GM21717 (cell line): ENCODE data around the gene PREX1.
"Not testable (repeated sequence)": the region's sequence is repeated elsewhere in the genome, so short reads cannot be mapped to it uniquely, and the experiment has no call there.

Experiments
- ATAC-seq: cut with Tn5 transposase; IDR thresholded peaks from one replicate; pipeline ENCODE4 v1.9.1; 2021; ENCODE audit warnings: mild to moderate bottlenecking, moderate library complexity; ENCODE audit not compliant: unreplicated experiment

Gene PREX1

GRCh38 chr20:48613926-48614325 is 213.9 kb downstream of the PREX1 start:
- ATAC-seq, result no peak

DNA sequence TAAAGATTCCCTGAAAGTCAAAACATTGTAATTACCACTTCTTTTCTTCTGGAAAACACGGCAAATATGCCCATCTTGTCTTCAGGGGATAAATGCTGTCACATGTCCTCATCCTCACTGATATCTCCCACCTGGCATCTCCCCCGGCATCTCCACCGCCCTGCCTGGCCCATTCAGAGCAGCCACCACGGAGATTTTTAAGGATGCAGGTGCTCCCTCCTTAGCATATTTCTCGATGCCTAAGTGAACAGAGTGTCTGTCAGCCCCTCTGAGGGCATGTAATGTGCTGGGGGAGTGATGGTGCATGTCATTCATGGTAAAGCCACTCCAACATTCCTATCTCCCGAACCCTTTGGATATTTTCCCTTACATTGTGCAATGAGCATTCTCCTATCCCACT is 215.5 kb downstream of the PREX1 start:
- ATAC-seq, result no peak

DNA sequence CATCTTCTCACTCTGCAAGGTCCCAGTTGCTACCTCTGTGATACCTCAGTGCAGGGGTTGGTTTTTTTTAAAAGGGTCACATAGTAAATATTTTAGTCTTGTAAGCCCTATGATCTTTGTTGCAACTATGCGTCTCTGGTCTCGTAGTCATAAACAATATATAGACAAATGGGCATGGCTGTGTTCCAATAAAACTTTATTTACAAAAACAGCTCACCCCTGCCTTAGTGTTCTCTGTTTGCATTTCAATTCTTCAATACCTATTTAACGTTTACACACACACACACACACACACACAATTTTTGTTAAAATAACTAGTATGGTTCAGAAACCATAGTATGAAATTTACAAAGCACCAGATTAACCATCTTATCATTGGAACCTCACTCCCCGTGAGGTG is 216.8 kb downstream of the PREX1 start:
- no peak for ATAC-seq

DNA sequence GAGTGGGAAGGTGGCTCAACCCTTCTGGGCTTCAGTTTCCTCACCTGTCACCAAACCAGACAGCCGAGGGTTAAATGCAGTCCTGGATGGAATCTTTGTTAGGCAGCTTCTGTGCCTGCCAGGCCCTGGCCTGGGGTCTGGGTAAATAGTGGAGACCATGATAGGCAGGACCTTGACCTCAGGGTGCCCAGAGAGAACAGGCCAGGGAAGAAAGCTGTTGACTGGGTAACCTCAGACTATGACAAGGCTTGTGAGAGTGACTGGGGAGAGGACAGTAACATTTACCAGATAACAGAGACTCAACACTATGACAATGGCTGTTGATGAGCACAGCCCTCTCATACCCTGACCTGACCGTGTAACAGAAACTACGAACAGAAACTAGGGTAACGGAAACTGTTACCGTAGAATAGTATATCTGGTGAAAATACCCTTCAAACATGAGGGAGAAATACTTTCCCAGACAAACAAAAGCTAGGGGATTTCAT is 218.3 kb downstream of the PREX1 start:
- no peak for ATAC-seq

DNA sequence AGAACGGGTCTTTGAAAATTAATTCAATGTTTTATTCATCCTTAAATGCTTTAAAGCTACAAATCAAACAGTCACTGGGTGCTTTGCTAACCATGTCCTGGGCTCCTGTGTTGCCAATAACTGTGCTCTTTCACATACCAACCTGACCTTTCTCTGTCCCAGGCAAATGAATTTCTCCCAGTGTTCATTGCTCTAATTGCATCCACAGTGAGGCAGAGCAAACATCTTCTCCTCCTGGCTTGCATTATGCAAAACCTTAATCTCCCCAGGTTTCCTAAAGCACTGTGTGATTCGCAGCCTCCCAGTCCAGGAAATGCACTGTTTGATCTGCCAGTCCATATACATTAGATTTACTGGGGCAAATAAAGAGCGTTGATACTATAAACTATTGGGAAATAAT is 219.0 kb downstream of the PREX1 start:
- ATAC-seq, result no peak

DNA sequence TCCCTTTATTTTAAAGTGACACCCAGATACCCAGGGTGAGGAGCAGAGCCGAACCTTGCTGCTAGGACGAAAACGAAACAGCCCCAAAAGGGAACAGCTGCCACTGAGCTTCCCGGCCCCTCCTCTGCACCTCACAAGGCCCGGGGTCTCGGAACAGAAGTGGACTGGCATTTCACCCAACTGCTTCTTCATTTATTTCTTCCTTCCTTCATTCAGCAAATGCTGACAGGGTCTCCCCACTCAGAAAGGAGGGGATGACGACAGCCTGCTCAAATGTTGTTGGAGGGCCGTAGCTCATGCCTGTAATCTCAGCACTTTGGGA is 220.3 kb downstream of the PREX1 start:
- ATAC-seq, result no peak

GRCh38 chr20:48606841-48607543 is 220.8 kb downstream of the PREX1 start:
- no peak for ATAC-seq

- no peak for ATAC-seq
Measured at GRCh38 chr20:48606172-48606840, 221.5 kb downstream of the PREX1 start.

DNA sequence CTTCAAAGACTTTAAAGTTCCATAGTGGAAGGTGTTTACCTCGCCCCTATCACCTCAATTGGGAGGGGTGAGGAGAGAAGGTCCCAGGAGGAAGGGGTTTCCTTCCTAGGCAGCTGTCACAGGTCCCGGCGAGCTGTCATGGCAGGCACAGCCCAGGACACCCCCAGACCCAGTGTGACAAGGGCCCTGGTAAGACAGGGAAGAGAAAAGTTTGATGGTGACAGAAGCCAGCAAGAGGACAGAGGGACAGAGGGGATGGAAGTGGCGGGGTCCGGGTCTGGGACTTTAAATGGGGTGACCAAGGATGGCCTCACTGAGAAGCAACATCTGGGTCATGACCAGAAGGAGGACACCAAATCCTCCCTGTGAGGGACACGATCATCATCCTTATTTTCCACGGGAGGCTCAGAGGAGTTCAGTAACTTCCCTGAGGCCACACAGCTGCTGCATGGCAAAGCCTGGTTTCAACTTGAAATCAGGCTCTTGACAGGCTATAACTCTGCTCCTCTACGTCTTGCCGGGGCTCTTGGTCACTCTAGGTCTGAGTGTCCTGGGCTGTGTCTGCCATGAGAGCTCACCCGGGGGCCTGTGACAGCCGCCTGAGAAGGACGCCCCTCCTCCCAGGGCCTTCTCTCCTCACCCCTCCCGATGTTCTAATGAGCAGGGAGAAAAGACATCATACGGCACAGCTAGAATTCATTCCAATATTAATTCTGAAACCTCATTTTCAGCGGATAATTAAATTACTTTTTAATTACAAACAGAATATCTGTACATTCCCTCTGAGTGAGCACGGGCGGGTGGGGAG is 222.2 kb downstream of the PREX1 start:
- ATAC-seq, result no peak

GRCh38 chr20:48604936-48605335 is 222.9 kb downstream of the PREX1 start:
- no peak for ATAC-seq

DNA sequence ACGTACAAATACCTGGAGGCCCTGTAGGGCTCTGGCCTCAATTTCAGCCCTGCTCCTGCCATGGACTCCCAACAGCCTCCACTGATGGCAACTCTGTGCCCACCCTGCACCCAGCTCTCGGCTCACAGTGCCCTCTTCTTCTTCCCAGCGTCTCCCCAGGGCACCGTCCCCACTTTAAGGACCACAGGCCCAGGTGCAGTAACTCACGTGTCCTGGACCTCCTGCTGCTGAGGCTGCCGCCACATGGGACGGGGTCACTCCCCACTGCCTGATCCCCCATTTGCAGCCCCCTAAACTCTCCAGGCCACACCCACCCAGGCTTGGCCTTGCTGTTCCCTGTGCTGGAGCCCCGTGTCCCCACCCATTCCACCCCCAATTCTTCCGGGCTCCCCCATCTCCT is 223.4 kb downstream of the PREX1 start:
- no peak for ATAC-seq

DNA sequence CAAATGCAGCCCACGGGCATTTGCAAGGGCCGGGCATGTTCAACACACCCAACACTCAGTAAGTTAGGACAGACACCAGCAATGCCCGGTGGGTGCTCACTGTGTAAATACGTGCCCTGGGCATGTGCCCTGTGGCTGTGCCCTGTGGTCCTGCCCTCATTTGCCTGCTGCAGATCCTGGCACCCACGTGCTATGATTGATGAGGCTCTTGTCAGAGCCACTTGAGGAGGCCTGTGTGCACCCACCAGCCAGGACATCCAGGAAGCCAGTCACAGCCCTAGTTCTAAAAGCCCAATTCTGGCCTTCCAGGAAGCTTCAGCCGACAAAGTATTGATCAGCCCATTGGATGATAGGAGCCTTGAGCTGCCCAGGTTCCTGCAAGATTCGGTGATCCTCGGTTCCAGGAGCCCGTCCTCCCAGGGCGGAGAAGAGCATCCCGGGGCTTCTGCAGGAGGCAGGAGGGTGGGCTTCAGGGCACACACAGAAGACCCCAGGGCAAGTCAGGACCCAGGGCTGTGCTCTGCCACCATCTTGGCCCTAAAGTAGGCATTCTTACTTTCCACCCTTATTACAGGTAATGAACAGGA is 223.9 kb downstream of the PREX1 start:
- no peak for ATAC-seq

GRCh38 chr20:48603116-48603818 is 224.5 kb downstream of the PREX1 start:
- no peak for ATAC-seq

DNA sequence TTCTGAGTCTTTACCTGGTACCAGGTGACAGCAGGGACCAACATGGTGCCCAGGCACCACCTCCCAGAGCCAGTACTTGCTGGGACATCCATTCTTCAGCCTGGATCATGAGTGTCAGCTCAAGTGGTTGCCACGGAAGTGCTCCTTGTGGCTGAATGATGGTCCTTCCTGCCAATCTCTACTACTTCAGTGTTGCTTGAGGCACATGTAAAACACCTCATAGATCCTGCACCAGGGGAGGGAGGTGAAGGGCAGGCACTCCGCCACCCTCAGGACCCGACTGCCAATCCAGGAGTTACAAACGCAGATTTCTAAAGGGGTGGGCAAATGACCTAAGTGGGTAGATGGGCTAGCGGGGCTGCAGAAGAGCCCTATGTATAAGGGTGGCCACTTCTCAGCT is 226.0 kb downstream of the PREX1 start:
- ATAC-seq, result no peak

DNA sequence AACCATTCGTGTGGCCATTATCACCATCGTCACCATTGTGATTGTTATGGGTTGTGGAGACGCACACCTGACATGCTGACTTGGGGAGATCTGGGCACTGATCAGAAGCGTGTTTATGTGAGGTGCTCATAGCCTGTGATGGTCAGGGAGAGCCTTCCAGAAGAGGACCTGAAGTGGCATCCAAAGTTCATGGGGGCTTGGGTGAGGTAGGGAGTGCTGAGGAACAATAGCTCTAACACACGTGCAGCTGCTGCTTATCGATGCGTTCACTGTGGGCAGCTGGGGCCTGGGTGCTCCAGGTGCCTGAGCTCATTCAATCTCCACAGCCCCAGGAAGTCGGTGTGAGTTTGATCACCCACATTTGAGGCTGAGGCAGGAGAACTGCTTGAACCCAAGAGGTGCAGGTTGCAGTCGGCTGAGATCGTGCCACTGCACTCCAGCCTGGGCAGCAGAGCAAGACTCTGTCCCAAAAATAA is 227.3 kb downstream of the PREX1 start:
- no peak for ATAC-seq

DNA sequence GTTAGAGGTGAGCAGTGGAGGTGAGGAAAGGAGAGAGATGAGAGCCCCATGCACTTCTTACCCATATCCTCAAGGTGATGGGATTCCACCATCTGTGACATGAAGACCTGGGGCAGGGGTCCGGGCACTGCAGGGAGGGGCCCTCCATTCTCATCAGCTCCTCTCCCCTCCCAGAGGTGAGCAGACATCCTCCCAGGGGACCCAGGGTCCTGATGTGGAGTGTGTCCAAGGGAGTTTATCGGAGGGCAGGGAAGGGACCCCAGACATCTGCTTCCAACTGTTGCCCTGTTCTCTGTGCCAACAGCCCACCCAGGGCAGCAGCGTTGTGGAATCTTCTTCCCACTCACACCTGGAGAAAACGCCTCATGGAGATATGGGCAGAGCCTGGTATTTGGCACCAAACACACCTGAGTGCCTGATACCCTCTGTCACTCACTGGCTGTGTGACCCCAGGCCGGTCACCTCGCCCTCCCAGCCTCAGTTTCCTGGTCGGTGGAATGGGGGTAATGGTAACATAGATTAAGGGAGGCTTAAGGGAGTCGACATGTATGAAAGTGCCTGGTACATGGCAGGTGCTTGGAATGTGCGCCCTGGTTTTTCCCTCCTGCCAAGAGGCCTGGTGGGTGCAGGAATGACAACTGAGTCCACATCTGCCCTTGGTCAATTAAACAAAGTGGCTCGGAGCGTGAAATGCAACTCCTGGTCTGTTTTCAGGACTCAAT is 227.9 kb downstream of the PREX1 start:
- ATAC-seq, result no peak

DNA sequence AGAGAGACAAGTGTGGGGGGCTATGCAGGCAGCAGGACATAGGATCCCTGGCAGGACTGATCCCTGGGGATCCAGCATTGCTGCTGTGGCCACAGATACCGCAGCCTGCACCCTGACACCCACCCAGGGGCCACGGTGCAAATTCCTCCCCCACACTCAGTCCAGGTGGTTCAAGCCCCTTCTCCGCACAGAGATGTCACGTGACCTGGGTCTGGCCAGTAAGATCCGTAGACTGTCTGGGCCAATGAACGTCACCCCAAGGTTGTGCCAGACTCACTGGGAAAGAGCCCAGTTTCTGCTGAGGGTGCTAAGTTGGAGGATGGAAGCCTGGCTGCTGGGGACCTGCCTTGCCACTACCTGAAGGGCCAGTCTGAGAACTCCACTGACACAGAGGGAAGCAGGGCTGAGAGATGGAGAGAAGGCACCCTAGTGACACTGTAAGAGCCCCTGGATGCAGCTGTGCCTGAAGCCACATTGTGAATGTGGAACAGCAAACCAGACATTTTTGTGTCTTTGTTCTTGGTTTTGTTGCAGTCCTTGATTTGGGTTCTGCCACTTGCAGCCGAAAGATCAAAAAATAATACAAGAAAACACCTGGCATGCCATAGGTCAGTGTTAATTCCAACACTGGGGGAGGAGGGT is 228.6 kb downstream of the PREX1 start:
- no peak for ATAC-seq

GRCh38 chr20:48598303-48598941 is 229.4 kb downstream of the PREX1 start:
- ATAC-seq, result not testable (repeated sequence)
